Umbilical cord (tissue), 2 donors: ENCODE results near the gene NXNL2. TPM values are rescaled to one million over a fixed set of nuclear protein-coding genes. Genes with fewer than 3 reads are reported as not detected.
A peak's percentile ranks its signal among the peaks of the same experiment; 100 is the strongest.

Experiments used
- DNase-seq: peaks from one replicate; pipeline ENCODE4 v3.0.0-alpha.2; 2015; ENCODE audit warnings: low spot score
- total RNA-seq: library from RNA; depleted of rRNA; stranded (reverse); fragments of >200 nt; gene quantifications from one replicate; pipeline ENCODE4 v1.2.3, GENCODE V29; 2014; ENCODE audit warnings: low replicate concordance; ENCODE audit not compliant: insufficient read depth

NXNL2 gene
- total RNA-seq, 1 donor from 2014 or later, result not detected

- DNase-seq, result peak; percentile 77
Measured at GRCh38 chr9:88578121-88579049, 43.4 kb downstream of the NXNL2 start.

- DNase-seq, result no peak
Measured at GRCh38 chr9:88579050-88579715, 44.2 kb downstream of the NXNL2 start.

- peak; percentile 20 for DNase-seq
Measured at GRCh38 chr9:88580961-88581360, 46.0 kb downstream of the NXNL2 start.

- peak; percentile 69 for DNase-seq
Measured at GRCh38 chr9:88583901-88584596, 49.1 kb downstream of the NXNL2 start.

- DNase-seq, result no peak
Measured at GRCh38 chr9:88585426-88585825, 50.4 kb downstream of the NXNL2 start.

GRCh38 chr9:88586452-88586851 lies 51.5 kb downstream of the NXNL2 start:
- DNase-seq, result no peak

GRCh38 chr9:88587182-88587581 lies 52.2 kb downstream of the NXNL2 start:
- no peak for DNase-seq

- DNase-seq, result no peak
Measured at GRCh38 chr9:88587885-88588649, 53.1 kb downstream of the NXNL2 start.

GRCh38 chr9:88589656-88590055 lies 54.7 kb downstream of the NXNL2 start:
- no peak for DNase-seq

GRCh38 chr9:88590558-88591146 lies 55.7 kb downstream of the NXNL2 start:
- DNase-seq, result no peak

GRCh38 chr9:88593537-88594185 lies 58.7 kb downstream of the NXNL2 start:
- DNase-seq, result peak; percentile 69

Other genes with a start within 250 kb of the NXNL2 start
- 124 TPM for gene SPIN1, start 146.7 kb upstream of the NXNL2 start, total RNA-seq